Measurements from ENCODE around the gene MNAT1.
"Not testable (repeated sequence)": the region's sequence is repeated elsewhere in the genome, so short reads cannot be mapped to it uniquely, and the experiment has no call there.

MNAT1 gene

GRCh38 chr14:60807247-60807646 is 72.7 kb downstream of the MNAT1 start:
- no peak for DNase-seq

- no peak for DNase-seq
Measured at GRCh38 chr14:60807971-60808370, 73.4 kb downstream of the MNAT1 start.

GRCh38 chr14:60812987-60813386 is 78.4 kb downstream of the MNAT1 start:
- no peak for DNase-seq

GRCh38 chr14:60815371-60815770 is 80.8 kb downstream of the MNAT1 start:
- no peak for DNase-seq

GRCh38 chr14:60817113-60817512 is 82.6 kb downstream of the MNAT1 start:
- DNase-seq, result no peak

- DNase-seq, result no peak
Measured at GRCh38 chr14:60819575-60819974, 85.0 kb downstream of the MNAT1 start.

- no peak for DNase-seq
Measured at GRCh38 chr14:60838601-60839000, 104.0 kb downstream of the MNAT1 start.

GRCh38 chr14:60839057-60839456 is 104.5 kb downstream of the MNAT1 start:
- DNase-seq, result no peak

- no peak for DNase-seq
Measured at GRCh38 chr14:60839657-60840056, 105.1 kb downstream of the MNAT1 start.

- no peak for DNase-seq
Measured at GRCh38 chr14:60840313-60840712, 105.8 kb downstream of the MNAT1 start.

- DNase-seq, result no peak
Measured at GRCh38 chr14:60845523-60845922, 111.0 kb downstream of the MNAT1 start.

- DNase-seq, result no peak
Measured at GRCh38 chr14:60848066-60848465, 113.5 kb downstream of the MNAT1 start.

- not testable (repeated sequence) for DNase-seq
Measured at GRCh38 chr14:60851692-60852091, 117.1 kb downstream of the MNAT1 start.

GRCh38 chr14:60856111-60856510 is 121.5 kb downstream of the MNAT1 start:
- DNase-seq, result peak; percentile 50

- DNase-seq, result peak; percentile 67
Measured at GRCh38 chr14:60859525-60859924, 125.0 kb downstream of the MNAT1 start.

- no peak for DNase-seq
Measured at GRCh38 chr14:60861545-60862140, 127.1 kb downstream of the MNAT1 start.

GRCh38 chr14:60862283-60862682 is 127.7 kb downstream of the MNAT1 start:
- no peak for DNase-seq

GRCh38 chr14:60863249-60863648 is 128.7 kb downstream of the MNAT1 start:
- DNase-seq, result no peak

GRCh38 chr14:60865378-60866127 is 131.0 kb downstream of the MNAT1 start:
- DNase-seq, result no peak

GRCh38 chr14:60867503-60868172 is 133.1 kb downstream of the MNAT1 start:
- DNase-seq, result peak; percentile 8

GRCh38 chr14:60878121-60878520 is 143.6 kb downstream of the MNAT1 start:
- no peak for DNase-seq

- peak; percentile 17 for DNase-seq
Measured at GRCh38 chr14:60878536-60878935, 144.0 kb downstream of the MNAT1 start.

GRCh38 chr14:60882219-60882618 is 147.7 kb downstream of the MNAT1 start:
- DNase-seq, result no peak

GRCh38 chr14:60884134-60884533 is 149.6 kb downstream of the MNAT1 start:
- no peak for DNase-seq
